ENCODE data around the gene CHTOP. TPM values are rescaled to one million over a fixed set of nuclear protein-coding genes. Genes with fewer than 3 reads are reported as not detected.
"Not testable (repeated sequence)": the region's sequence is repeated elsewhere in the genome, so short reads cannot be mapped to it uniquely, and the experiment has no call there.

Gene CHTOP
- total RNA-seq, 1 donor from 2014 or later = 114 TPM

GRCh38 chr1:153663211-153663610, 29.3 kb downstream of the CHTOP start:
- TF ChIP-seq CTCF (IDR thresholded peaks at IDR 0.05; ENCODE audit: unreplicated experiment) = no peak
- no peak for DNase-seq (ENCODE audit: low spot score in 2 of 2, unreplicated experiment in 2 of 2)
- Mint-ChIP-seq H3K27me3 (ENCODE audit: low read depth) (no peaks in the 10 kb centered on the region), H3K36me3 (peaks cover 36% of the 10 kb centered on the region), H3K4me3 (no peak overlapping the region), H3K27ac (no peak overlapping the region), H3K4me1 (peaks cover 13% of the 10 kb centered on the region), H3K9me3 (no peaks in the 10 kb centered on the region)

GRCh38 chr1:153667439-153667838, 33.6 kb downstream of the CHTOP start:
- Mint-ChIP-seq H3K4me3 (peak overlapping the region; percentile 22), H3K27me3 (ENCODE audit: low read depth) (no peaks in the 10 kb centered on the region), H3K9me3 (no peaks in the 10 kb centered on the region), H3K4me1 (peaks cover 17% of the 10 kb centered on the region), H3K27ac (no peak overlapping the region), H3K36me3 (peaks cover 35% of the 10 kb centered on the region)
- TF ChIP-seq CTCF (IDR thresholded peaks at IDR 0.05; ENCODE audit: unreplicated experiment) = no peak
- DNase-seq (ENCODE audit: low spot score in 2 of 2, unreplicated experiment in 2 of 2) = no peak

GRCh38 chr1:153668672-153669071, 34.8 kb downstream of the CHTOP start:
- DNase-seq (ENCODE audit: low spot score in 2 of 2, unreplicated experiment in 2 of 2); H3K27me3 Mint-ChIP-seq (ENCODE audit: low read depth); H3K27ac Mint-ChIP-seq; H3K9me3 Mint-ChIP-seq: not testable (repeated sequence)
- Mint-ChIP-seq H3K36me3 (peaks cover 33% of the 10 kb centered on the region), H3K4me3 (peak overlapping the region; percentile 55), H3K4me1 (peaks cover 17% of the 10 kb centered on the region)

GRCh38 chr1:153669606-153670005, 35.7 kb downstream of the CHTOP start:
- no peak for DNase-seq (ENCODE audit: low spot score in 2 of 2, unreplicated experiment in 2 of 2)
- Mint-ChIP-seq H3K9me3 (no peaks in the 10 kb centered on the region), H3K27ac (no peak overlapping the region), H3K4me1 (peaks cover 17% of the 10 kb centered on the region), H3K27me3 (ENCODE audit: low read depth) (no peaks in the 10 kb centered on the region), H3K36me3 (peaks cover 27% of the 10 kb centered on the region), H3K4me3 (no peak overlapping the region)
- TF ChIP-seq CTCF (IDR thresholded peaks at IDR 0.05; ENCODE audit: unreplicated experiment) = no peak

- no peak overlapping the region for H3K27ac Mint-ChIP-seq
- peaks cover 17% of the 10 kb centered on the region for H3K4me1 Mint-ChIP-seq
- peaks cover 20% of the 10 kb centered on the region for H3K36me3 Mint-ChIP-seq
These were observed 36.5 kb downstream of the CHTOP start for GRCh38 chr1:153670257-153670858.

More at GRCh38 chr1:153670257-153670858, 36.5 kb downstream of the CHTOP start:
- Mint-ChIP-seq H3K4me3 (no peak overlapping the region), H3K9me3 (no peaks in the 10 kb centered on the region), H3K27me3 (ENCODE audit: low read depth) (no peaks in the 10 kb centered on the region)
- DNase-seq (ENCODE audit: low spot score in 2 of 2, unreplicated experiment in 2 of 2) = no peak
- no peak for TF ChIP-seq CTCF (IDR thresholded peaks at IDR 0.05; ENCODE audit: unreplicated experiment)
